Measurements from ENCODE around the gene DNPH1.

Gene DNPH1

GRCh38 chr6:43187821-43188220, 41.5 kb downstream of the DNPH1 start:
- no peak for TF ChIP-seq ZBTB7A (IDR thresholded peaks at IDR 0.05; ENCODE audit: low read depth)

- TF ChIP-seq CREB1 (IDR thresholded peaks at IDR 0.05; ENCODE audit: low read depth) (no peak), EGR1 (IDR thresholded peaks at IDR 0.05) (no peak), TEAD4 (IDR thresholded peaks at IDR 0.05) (no peak), CEBPB (IDR thresholded peaks at IDR 0.05) (no peak), TAF1 (IDR thresholded peaks at IDR 0.05; ENCODE audit: low read depth) (no peak), REST (IDR thresholded peaks at IDR 0.05; ENCODE audit: low read depth) (no peak), YY1 (IDR thresholded peaks at IDR 0.05; ENCODE audit: low read depth) (no peak), EP300 (IDR thresholded peaks at IDR 0.05; ENCODE audit: borderline replicate concordance) (no peak), MAX (IDR thresholded peaks at IDR 0.05) (no peak), ZBTB7A (IDR thresholded peaks at IDR 0.05; ENCODE audit: low read depth) (no peak), RAD21 (IDR thresholded peaks at IDR 0.05; ENCODE audit: low read depth) (no peak), NFIC (IDR thresholded peaks at IDR 0.05) (no peak)
Observed at GRCh38 chr6:43186706-43187105, 42.6 kb downstream of the DNPH1 start.

- TF ChIP-seq EGR1 (IDR thresholded peaks at IDR 0.05) (no peak), EP300 (IDR thresholded peaks at IDR 0.05; ENCODE audit: borderline replicate concordance) (no peak)
Observed at GRCh38 chr6:43186019-43186418, 43.3 kb downstream of the DNPH1 start.

GRCh38 chr6:43185391-43185985, 43.8 kb downstream of the DNPH1 start:
- TF ChIP-seq CEBPB (IDR thresholded peaks at IDR 0.05) (no peak), CREB1 (IDR thresholded peaks at IDR 0.05; ENCODE audit: low read depth) (no peak), REST (IDR thresholded peaks at IDR 0.05; ENCODE audit: low read depth) (no peak), TEAD4 (IDR thresholded peaks at IDR 0.05) (no peak), ZBTB7A (IDR thresholded peaks at IDR 0.05; ENCODE audit: low read depth) (no peak), USF1 (IDR thresholded peaks at IDR 0.05) (no peak), FOXM1 (IDR thresholded peaks at IDR 0.05; ENCODE audit: borderline replicate concordance, low read depth) (no peak), RAD21 (IDR thresholded peaks at IDR 0.05; ENCODE audit: low read depth) (no peak), TCF12 (IDR thresholded peaks at IDR 0.05; ENCODE audit: low read depth) (no peak), YY1 (IDR thresholded peaks at IDR 0.05; ENCODE audit: low read depth) (no peak), MAX (IDR thresholded peaks at IDR 0.05) (no peak), NFIC (IDR thresholded peaks at IDR 0.05) (no peak)

- TF ChIP-seq RAD21 (IDR thresholded peaks at IDR 0.05; ENCODE audit: low read depth) (no peak), NFIC (IDR thresholded peaks at IDR 0.05) (no peak), MAX (IDR thresholded peaks at IDR 0.05) (no peak), FOXM1 (IDR thresholded peaks at IDR 0.05; ENCODE audit: borderline replicate concordance, low read depth) (no peak), TEAD4 (IDR thresholded peaks at IDR 0.05) (no peak), YY1 (IDR thresholded peaks at IDR 0.05; ENCODE audit: low read depth) (no peak), CREB1 (IDR thresholded peaks at IDR 0.05; ENCODE audit: low read depth) (no peak), ZBTB7A (IDR thresholded peaks at IDR 0.05; ENCODE audit: low read depth) (no peak), REST (IDR thresholded peaks at IDR 0.05; ENCODE audit: low read depth) (no peak), EGR1 (IDR thresholded peaks at IDR 0.05) (no peak), EP300 (IDR thresholded peaks at IDR 0.05; ENCODE audit: borderline replicate concordance) (no peak), TCF12 (IDR thresholded peaks at IDR 0.05; ENCODE audit: low read depth) (no peak), CEBPB (IDR thresholded peaks at IDR 0.05) (no peak)
Observed at GRCh38 chr6:43184268-43184985, 44.9 kb downstream of the DNPH1 start.
